DMS53 treated with DMSO at 0.1 percent for 48 hours (cell line): ENCODE results near the gene PLCB2.

Experiments used
- DNase-seq: peaks from one replicate; lab custom pipeline; 2025; ENCODE audit not compliant: unreplicated experiment; lab: John Stamatoyannopoulos, UW

Gene PLCB2

DNA sequence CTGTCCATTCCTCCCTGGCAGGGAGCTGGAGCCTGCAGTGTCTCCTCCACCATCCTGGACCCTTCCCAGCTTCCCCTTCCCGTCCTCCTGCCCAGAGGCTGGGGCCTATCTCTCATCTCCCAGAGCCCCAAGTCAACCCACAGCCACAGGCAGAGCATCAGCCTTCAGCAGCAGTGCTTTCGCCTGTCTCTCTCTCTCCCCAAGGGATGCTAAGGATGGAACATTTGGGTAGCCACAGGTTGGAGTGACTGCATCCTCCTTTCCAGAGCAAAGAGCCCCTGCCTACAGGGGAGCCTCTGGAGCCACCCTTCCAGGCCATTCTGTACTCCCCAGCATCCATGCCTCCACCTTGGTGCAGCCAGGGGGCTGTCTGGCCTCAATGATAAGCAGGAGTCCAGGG, 4.2 kb downstream of the PLCB2 start:
- no peak for DNase-seq

DNA sequence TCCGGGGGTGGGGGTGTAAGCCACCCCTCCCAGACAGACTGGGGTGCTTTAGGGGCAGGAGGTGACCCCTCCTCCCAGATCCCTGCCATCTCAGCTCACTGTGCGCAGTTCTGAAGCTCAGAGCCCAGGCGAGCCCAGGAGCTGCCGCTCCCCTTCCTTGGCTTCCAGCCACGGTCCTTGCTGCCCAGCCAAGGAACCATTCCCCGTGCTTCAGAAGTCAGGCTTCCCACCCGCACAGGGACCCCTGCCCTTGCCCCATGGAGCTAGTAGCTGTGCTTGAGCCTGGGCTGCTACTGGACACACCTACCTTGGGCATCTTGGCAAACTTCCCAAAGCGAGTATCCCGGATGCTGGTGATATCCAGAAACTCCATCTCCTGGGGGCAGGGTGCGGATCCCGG, 4.8 kb downstream of the PLCB2 start:
- no peak for DNase-seq

DNA sequence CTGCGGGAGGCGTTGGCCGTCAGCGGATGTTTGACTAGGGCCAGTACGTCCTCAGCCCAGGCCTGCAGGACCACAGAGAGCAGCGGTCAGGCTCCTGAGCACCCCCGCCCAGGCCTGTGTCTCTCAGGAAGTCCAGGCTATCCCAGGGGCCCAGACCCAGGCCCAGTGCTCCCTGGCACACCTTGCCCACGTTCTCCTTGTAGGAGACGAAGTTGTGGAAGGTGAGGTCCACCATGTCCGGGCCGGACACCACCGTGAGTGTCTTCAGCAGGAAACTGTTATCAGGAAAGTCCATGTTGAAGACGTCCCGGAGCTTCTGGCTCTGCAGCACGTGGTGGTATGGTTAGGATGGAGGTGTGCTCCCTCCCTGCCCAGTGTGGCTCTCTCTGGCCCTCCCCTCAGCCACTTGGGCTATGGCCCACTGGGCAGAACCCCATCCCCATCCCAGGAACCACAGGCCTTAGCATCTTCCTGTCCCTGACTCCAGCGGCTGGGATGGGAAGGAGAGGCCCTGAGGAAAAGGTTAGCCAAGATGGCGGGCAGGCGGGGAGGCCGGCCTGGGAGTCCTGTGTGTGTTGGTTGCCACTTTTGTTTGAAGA, 5.3 kb downstream of the PLCB2 start:
- DNase-seq = no peak

DNA sequence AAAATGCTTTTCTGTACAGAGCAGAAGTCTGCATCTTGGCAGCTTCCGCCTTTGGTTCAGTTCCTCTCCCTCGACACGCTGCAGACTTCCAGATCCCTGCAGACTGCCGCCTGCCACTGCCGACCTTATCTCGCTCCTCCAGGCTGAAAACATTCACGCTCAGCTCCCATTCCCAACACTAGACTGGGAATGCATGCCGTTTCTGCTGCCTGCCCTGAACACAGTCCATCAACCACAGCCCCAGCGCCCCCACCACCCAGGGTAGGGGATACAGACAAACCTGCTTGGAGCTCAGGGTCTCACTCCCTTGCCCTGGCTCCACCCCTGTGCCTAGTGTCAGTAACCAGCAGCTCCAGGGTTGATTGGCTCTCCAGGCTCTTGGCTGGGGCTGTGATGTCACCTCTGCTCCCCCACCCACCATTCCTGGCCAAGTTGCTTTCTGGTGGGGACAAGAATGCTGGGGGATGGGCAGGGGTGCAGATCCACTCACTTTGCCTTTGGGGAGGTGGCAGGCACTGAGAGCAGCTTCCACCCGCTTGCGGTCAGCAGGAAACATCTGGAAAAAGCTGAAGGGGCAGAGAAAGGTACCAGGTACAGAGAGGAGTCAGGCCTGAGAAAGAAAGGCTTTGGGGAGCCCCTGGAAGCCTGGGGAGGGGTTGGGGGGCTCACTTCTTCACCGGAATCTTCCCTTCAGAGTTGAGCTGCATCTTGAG, 6.1 kb downstream of the PLCB2 start:
- no peak for DNase-seq

DNA sequence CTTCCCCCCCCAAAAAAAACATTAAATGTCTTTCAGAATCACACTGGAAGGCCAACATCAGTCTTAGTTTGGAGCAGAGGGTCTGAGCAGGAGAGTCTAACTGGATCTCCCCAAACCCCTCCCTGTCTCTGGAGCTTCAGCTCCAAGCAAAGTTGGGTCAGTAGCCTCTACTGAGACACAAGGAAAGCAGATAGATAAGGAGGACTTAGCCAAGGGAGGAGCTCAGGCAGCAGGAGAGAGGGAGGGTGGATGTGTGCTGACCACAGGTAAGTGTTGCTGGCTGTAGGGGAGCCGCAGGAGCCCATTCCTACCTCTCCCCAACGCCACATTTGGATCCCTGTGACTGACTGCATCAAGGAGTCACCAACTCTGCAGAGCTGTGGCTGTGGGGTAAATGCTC, 7.0 kb downstream of the PLCB2 start:
- no peak for DNase-seq

DNA sequence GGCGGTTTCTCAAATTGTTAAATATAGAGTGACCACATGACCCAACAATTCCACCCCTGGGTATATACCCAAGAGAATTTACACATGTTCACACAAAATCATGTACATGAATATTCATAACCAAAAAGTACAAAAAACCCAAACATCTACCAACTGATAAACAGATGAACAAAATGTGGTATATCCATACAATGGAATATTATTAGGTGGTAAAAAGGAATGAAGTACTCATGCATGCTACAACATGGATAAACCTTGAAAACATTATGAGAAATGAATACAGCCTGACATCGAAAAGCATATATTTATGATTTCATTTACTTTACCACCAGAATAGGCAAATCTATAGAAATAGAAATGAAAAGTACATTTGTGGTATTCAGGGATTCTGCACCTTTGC, 7.4 kb downstream of the PLCB2 start:
- DNase-seq = no peak

DNA sequence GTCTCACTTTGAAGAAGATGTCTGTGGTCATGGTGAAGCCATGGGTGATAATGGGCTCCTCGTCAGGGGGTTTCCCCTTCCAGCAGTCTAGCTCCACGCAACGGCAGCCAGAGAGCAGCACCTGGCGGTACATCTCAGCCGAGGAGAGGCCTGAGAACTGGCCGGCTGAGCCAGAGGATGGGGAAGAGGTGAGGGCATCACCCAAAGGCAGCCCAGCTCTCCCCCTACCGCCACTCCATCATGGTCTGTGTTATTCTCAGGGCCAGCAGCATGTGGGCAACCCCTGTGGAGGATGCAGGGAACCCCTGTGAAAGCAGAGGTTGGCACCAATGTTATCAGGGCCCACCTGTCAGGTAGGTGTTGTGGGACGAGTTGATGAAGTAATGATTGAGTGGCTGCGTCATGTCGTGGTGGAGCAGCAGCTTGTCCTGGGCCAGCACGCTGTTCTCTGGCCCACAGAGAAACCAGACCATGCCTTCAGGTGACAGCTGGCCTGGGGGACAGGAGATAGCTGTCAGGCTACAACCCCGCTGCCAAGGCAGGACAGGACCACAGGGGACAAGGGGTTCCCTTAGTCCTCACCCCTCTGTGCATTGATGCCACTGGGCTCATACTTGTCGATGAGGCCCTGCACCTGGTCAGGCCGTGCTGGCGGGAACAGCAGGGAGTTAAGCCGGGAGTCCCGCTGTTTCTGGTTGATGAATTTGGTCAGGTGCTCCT, 9.4 kb downstream of the PLCB2 start:
- DNase-seq = no peak

DNA sequence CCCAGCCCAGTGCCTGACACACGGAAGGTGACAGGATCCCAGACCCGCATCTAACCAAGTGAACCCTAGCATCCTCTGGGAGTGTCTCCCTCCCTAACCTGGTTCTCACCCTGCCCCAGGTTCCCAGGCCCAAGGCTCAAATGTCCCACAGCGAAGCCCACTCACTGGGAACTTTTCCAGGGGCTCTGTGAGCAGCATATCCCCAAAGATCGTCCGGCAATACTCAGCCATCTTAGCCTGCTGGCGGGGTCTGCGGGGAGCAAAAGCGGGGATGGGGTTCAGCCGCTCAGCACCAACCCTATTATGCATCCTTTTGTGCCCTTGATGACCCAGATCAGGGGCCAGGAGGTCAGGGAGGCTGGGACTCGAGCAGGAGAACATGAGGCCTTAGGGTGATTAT, 10.4 kb downstream of the PLCB2 start:
- DNase-seq = no peak

DNA sequence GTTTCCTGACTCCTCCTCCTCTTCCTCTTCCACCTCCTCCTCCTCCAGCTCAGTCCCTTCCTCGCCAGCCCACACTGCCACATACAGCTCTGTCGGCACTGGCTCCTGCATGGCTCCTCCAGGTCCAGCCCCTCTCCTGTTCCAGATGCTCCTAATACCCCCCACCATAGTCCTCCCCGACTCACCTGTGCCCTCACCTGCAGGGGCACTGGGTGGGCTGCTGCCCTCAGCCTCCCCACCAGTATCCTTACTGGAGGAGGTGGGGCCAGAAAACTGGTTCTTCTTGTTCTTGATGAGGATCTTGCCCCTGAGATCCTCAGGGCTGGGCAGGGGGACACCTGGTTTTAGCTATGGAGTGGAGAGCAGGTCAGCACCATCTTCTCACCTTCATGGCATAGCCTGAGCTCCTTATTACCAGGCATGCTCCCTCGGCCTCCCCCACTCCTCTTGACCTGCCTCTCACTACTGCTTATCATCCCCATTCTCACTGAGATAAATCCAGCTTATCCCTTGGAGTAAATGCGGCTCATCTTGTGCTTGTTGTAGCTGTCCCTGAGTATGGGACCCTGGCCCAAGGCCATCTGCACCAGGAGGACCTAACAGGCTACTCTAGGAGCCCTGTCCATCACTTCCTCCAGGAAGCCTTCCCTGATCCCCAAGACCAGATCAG, 11.0 kb downstream of the PLCB2 start:
- no peak for DNase-seq

DNA sequence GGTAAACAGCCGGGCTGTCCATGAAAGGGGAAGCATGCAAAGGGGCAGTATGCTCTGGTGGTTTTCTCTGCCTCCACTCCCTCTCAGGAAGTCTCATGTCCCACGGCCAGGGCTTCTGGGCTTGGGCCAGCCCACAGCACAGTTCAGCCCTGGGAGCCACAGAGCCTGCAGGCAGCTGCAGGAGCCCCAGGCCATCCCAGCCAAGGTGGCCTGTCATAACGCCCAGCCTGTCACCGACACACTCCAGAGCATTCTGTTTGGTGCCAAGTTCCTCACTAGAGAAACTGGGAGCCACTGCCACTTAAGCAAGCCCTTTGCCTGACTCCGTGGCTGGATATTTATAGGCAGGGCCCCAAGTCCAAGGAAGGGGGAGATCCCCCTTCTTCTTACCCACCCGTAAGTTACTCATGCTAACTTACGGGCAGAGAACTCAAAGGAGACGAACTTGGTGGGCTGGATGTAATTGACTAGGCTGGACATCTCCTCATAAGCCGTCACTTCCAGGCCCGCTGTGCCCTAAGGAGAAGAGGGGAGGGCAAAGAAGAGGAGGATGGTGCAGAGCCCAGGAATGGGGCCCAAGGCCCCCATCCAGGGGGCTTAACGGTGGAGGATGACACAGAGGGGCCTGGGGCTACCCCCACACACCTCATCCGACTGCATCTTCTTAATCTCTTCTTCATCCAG, 11.7 kb downstream of the PLCB2 start:
- DNase-seq = no peak

DNA sequence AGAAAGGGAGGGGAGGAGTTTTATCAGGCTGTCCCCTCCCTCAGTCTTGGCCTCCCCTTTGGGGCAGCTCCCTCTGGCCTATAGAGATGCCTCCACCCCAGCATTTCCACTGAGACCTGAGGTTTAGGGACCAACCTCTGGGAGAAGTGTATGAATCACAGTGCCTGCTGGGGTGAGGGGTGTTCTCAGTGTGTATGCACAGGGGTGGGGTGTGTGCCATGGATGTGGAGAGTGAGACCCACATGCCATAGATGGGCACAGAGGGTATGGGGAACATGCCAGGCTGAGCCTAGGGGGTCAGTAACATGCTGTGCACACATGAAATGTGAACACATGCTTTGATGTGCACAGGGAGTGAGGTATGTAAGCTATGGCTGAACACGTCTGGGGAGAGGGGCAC, 12.4 kb downstream of the PLCB2 start:
- DNase-seq = no peak

DNA sequence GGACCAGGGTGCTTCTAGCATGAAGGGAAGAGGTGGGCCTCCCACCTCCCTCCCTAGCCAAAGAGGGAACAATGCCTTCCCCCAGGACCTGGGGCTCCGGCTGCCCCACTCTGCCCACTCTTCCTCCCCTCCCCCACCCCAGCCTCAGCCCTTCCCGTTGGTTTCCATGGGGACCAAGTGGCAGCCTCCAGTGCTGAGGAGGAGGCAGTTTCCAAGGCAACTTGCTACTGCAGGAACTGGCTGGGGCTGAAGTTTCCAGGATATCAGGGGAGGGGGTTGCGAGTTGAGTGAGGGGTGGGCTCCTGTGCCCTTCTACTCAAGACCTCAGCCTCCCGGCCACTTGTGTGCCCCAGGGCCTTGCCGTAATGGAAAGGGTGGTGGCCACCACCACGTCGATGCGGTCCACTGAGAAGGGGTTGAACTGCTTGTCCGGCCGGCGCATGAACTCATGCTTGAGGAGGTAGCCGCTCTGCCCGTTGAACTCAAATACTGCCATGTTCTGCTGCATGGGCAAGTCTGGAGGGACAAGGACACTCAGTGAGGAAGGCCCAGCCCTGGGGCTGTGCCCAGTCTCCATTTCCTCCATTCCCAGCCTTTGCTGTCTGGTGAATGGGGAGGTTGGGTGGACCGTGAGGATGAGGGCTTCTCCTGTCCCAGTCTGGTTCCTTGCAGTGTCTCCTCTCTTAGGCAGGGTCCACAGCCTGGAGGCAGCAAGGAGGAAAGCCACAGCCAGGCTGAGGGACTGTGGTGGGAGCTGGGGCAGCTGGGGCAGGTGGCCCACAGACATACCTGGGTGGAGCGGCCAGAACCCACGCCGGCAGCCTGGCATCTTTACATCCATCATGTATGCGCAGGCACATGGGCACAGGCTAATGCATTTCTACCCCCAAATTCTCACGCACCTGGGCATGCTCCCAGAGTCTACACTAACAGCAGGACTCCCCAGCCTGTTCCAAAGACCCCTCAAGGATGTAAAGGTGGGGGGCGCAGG, 13.5 kb downstream of the PLCB2 start:
- no peak for DNase-seq

DNA sequence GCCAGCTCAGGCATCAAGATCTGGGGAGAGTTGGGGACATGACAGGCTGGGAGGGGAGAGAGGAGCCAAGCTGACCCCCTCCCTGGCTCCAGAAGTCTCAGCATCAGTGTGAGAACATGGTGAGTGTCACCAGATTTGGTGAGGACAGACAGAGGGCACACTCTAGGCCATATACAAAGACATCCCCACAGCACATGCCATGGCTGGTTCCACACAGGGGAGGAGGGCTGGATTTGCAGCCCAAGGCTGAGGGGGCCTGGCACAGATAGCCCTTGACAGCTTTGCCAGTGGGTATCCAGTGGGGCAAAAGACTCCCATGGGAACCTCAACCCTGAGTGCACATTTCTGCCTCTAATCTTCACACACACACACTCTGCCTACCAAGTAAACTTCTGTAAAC, 14.7 kb downstream of the PLCB2 start:
- no peak for DNase-seq

DNA sequence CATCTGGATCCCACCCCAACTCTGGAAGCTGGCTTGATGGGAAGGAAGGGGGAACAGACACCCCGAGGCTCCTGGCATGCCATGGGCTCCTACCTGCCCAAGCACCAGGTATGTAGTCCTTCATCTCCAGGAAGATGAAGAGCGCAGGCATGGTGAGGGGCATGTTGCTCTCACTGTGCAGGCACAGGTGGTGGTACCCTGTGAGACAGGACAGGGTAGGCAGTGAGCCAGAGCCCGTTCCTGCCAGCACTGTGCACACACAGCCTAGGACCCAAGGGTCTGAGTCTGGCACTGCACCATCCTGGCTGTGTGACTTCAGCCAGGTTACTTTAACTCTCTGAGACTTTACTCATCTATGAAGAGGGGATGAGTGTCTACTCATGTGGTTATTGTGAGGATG, 15.5 kb downstream of the PLCB2 start:
- no peak for DNase-seq

DNA sequence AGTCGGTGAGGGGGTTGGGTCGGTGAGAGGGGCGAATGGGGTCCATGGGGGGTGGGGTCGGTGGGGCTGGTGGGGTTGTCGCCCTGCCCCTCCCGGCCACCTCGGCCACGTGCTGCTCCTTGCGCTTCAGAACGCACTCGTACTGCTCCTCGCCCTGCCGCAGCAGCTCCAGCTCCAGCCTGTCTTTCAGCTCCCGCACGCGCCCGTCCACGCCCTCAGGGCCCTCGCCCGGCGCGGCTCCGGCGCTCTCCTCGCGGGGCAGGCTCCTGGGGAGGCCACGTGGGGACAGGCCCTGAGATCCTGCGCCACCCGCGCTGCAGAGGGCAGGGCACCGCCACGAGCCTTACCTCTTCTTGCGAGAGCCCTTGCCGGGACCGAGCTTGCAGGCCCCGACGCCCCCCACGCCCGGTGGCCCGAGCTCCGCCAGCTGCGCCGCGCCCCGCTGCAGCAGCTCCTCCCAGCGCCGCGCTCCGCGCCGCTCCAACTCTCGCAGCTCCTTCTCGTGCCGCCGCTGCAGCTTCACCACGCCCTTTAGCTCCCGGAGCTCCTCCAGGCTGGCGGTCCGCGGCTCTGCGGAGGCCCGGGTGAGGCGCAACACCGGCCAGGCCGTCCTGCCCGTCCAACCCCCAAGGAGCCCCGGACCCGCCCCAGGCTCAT, 16.7 kb downstream of the PLCB2 start:
- DNase-seq = peak; percentile 17

DNA sequence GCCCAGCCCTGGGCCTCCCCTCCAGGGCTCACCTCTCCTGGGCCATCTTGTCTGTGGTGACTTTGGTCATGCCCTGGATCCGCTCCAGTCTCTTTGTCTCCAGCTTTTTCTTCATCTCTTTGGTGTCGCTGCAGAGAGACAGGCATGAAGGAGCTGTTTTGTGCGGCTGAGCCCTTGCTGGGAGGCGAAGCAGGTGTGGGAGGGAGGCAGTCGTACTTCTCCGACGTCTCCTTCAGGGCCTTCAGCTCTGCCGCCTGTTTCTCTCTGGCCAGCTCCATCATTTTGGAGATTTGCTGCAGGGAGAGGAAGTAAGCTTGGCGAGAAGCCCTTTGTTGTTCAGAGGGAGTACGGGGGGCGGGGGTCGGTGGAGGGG, 17.2 kb downstream of the PLCB2 start:
- no peak for DNase-seq

DNA sequence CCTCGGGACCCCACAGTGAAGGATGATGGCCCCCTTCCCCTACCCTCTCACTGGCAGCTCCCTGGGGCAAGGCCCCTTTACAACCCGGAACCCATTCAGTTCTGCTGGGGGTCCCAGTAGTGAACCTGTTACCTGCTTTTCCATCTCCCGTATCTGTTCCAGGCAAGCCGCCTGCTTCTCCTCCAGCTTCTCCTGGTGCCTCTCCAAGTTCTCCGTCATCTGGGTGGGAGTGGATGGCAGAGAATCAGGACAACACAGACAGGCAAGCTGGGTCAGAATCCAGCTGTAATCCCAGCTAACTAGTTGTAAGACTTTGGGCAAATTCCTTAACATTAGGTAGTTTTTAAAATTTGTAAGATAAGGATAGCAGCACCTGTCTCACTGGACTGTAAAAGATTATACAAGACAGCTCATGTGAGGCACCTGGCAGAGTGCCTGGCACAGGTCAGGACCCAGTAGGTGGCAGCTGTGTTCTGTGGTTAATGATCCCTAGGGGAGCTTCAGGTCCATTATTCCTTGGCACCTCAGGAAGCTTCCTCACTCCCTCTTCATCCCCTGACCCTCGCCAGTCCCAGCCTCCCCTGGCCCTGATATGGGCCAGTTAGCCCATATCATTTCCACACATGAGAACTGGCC, 18.5 kb downstream of the PLCB2 start:
- DNase-seq = peak; percentile 6

DNA sequence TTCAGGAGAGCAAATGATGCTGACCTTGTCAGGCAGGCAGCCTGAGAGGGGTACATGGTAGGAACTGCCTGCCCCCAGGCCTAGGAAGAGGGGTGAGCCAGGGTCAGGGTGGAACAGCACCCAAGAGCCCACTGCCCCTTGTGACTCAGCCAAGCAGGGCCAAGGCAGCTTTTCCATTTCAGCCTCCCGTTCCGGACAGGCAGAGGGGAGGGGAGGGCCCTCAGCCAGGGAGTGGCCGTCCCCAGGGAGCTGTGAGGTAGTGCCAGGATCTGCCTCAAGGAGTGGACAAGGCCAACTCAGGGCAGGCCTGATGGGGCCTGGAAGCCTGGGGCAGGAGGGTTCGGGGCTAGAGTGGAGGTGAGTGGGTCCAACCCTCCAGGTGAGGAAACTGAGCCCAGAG, 19.8 kb downstream of the PLCB2 start:
- no peak for DNase-seq

DNA sequence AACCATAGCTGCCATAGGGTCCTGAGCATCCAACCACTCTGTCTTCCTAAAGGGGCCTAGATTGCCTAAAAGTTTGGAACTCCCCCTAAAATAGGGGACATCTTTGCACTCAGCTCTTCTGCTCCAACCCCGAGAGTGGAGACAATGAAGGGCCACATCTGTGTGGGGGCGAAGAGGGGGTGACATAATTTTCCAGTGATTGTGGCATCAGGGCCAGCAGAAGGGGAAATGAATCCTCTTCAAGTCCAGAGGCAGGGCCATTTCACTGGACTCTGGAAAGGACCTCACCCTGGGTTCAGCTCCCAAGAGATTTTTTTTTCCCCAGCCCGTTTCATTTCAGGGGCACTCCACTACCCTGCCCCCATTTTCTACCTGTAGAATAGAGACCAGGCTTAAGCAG, 20.2 kb downstream of the PLCB2 start:
- DNase-seq = no peak
